CD4-positive, alpha-beta memory T cell (primary cell): ENCODE measurements around the gene ZNF276. TPM values are rescaled to one million over a fixed set of nuclear protein-coding genes. Genes with fewer than 3 reads are reported as not detected.
A peak's percentile ranks its signal among the peaks of the same experiment; 100 is the strongest.
"Not testable (repeated sequence)": the region's sequence is repeated elsewhere in the genome, so short reads cannot be mapped to it uniquely, and the experiment has no call there.

Source experiments
- CTCF ChIA-PET: fragments of 350-600 bp; sonication (Branson Sonifier 250); formaldehyde crosslinking; loops from one replicate; lab custom pipeline; 2021; ENCODE audit warnings: inconsistent platforms; ENCODE audit not compliant: partially characterized antibody; lab: Charles Lee
- POLR2A ChIA-PET: fragments of 350-600 bp; sonication (Branson Sonifier 250); formaldehyde crosslinking; loops from one replicate; lab custom pipeline; 2021; ENCODE audit not compliant: partially characterized antibody; lab: Charles Lee
- DNase-seq, 5 donors: peaks; one replicate each; pipeline versions ENCODE4 v3.0.0 to v3.0.0-alpha.2; 2020 to 2022; ENCODE audit warnings: mixed read lengths in 1 of 5
- H3K27ac ChIP-seq: one replicate; pipeline ENCODE4 v1.7.0; 2013; ENCODE audit warnings: low read depth, low read length
- H3K27me3 ChIP-seq: 2 replicates; pipeline ENCODE4 v1.7.0; 2013; ENCODE audit warnings: mild to moderate bottlenecking, low read length, moderate library complexity; ENCODE audit not compliant: insufficient read depth
- H3K36me3 ChIP-seq: 2 replicates; pipeline ENCODE4 v1.7.0; 2013; ENCODE audit warnings: mild to moderate bottlenecking, low read length, moderate library complexity; ENCODE audit not compliant: insufficient read depth
- H3K4me1 ChIP-seq: 2 replicates; pipeline ENCODE4 v1.7.0; 2013; ENCODE audit warnings: mild to moderate bottlenecking, low read length, moderate library complexity; ENCODE audit not compliant: insufficient read depth
- H3K4me3 ChIP-seq, 2 donors: one replicate each; pipeline ENCODE4 v1.7.0; 2013; ENCODE audit warnings: low read length in 2 of 2, mild to moderate bottlenecking in 1 of 2
- H3K9me3 ChIP-seq, 2 donors: one replicate each; pipeline ENCODE4 v1.7.0; 2013; ENCODE audit warnings: low read length in 2 of 2, control low read depth in 1 of 2; ENCODE audit not compliant: control insufficient read depth in 1 of 2
- H3K27ac Mint-ChIP-seq, 7 donors: one replicate each; pipeline ENCODE4 v1.8.0; 2020 to 2021; ENCODE audit warnings: mixed read lengths in 7 of 7, mild to moderate bottlenecking in 6 of 7, inconsistent platforms in 3 of 7, moderate library complexity in 3 of 7
- H3K27me3 Mint-ChIP-seq, 2 donors: one replicate each; pipeline ENCODE4 v1.8.0; 2020 to 2021; ENCODE audit warnings: mixed read lengths in 2 of 2
- H3K36me3 Mint-ChIP-seq, 2 donors: one replicate each; pipeline ENCODE4 v1.8.0; 2020 to 2021; ENCODE audit warnings: mixed read lengths in 2 of 2, inconsistent platforms in 1 of 2, mild to moderate bottlenecking in 1 of 2
- H3K4me1 Mint-ChIP-seq, 4 donors: one replicate each; pipeline ENCODE4 v1.8.0; 2020 to 2021; ENCODE audit warnings: mixed read lengths in 4 of 4, mild to moderate bottlenecking in 1 of 4
- H3K4me3 Mint-ChIP-seq, 8 donors: one replicate each; pipeline ENCODE4 v1.8.0; 2020 to 2021; ENCODE audit warnings: mixed read lengths in 8 of 8, mild to moderate bottlenecking in 7 of 8, moderate library complexity in 6 of 8, inconsistent platforms in 3 of 8
- H3K9me3 Mint-ChIP-seq, 8 donors: one replicate each; pipeline ENCODE4 v1.8.0; 2020 to 2021; ENCODE audit warnings: mixed read lengths in 8 of 8, mild to moderate bottlenecking in 5 of 8, inconsistent platforms in 3 of 8, moderate library complexity in 1 of 8
- intact Hi-C: fragments of 100-400 bp; cut with micrococcal nuclease; formaldehyde crosslinking; loops from one replicate; pipeline ENCODE4 v1.15.1; 2023
- polyA plus RNA-seq, 2 donors: library from polyadenylated mRNA; unstranded; fragments of 300-500 nt; fragmentation: Illumina TruSeq; gene quantifications; one replicate each; pipeline ENCODE4 v1.2.3, GENCODE V29; 2021
- total RNA-seq, 2 experiments: library from RNA; stranded (reverse); gene quantifications; one replicate each; pipeline ENCODE4 v1.2.3, GENCODE V29; 2021

Gene ZNF276
- total and polyA plus RNA-seq, 4 experiments from 2014 or later = 9.5 to 143 (median 97.5) TPM

DNA sequence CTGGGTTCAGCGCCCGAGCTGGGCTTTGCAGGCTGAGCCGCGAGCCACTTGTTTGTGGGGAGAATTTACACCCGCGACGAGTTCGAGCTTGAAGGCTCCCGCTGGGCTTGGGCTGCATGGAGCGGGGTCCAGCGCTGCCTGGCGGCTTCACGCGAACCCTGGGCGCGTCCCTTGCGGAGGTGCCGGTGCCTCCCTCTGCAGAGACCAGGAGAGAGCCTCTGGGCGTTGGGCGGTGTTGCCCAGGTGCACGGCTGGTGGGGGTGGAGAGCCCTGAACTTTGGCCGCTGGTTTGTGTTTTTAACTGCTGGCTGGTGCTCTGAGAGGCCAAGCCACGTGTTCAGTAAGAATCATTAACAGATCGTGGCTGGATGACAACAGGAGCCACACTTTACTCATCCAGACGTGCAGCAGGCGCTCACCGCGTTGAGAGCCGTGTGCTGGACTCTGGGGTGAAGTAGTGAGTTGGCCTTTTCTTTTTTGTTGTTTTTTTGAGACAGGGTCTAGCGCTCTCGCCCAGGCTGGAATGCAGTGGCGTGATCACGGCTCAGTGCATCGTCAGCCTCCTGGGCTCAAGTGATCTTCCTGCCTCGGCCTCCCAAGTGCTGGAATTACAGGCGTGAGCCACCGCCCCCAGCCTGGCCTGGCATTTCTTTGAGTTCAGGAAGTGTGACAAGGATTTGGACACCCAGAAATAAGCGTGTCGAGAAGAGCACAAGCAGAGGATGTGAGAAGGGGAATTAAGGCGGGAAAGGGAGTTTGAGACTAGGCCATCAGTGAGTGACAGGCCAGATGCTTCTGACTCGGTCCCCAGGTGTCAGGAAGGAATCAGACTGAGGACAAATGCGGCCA lies 34.0 kb upstream of the ZNF276 start:
- Histone ChIP-seq H3K36me3 (peaks cover 12% of the 10 kb centered on the region), H3K4me3 (peak overlapping the region; percentile 57 to 84), H3K4me1 (peaks cover 14% of the 10 kb centered on the region), H3K27ac (peak overlapping the region; percentile 84), H3K9me3 (no peaks in the 10 kb centered on the region), H3K27me3 (no peaks in the 10 kb centered on the region)
- CTCF ChIA-PET = interaction anchor here (1.1 to 2.7 kb wide), 3 partner anchors 13 to 19 kb away, joined by 4 to 33 read pairs (median 7); partner anchors contain the start of gene SPATA2L
- POLR2A ChIA-PET = interaction anchor here (0.7 to 2.7 kb wide), 16 partner anchors 10 to 906 kb away, joined by 3 to 37 read pairs (median 4); partner anchors contain the start of genes CHMP1A, SPATA2L, SPATA33 and TCF25
- DNase-seq = no peak
- Mint-ChIP-seq H3K36me3 (peaks cover 4 to 18% of the 10 kb centered on the region in 2 donors), H3K27ac (peak overlapping the region; percentile 72 to 91 (median 78)), H3K9me3 (no peaks in the 10 kb centered on the region), H3K4me3 (peak overlapping the region; percentile 80 to 95 (median 84)), H3K4me1 (peaks cover 9 to 25% (median 13%) of the 10 kb centered on the region in 4 donors), H3K27me3 (no peaks in the 10 kb centered on the region)
- intact Hi-C loops = no loop called here

DNA sequence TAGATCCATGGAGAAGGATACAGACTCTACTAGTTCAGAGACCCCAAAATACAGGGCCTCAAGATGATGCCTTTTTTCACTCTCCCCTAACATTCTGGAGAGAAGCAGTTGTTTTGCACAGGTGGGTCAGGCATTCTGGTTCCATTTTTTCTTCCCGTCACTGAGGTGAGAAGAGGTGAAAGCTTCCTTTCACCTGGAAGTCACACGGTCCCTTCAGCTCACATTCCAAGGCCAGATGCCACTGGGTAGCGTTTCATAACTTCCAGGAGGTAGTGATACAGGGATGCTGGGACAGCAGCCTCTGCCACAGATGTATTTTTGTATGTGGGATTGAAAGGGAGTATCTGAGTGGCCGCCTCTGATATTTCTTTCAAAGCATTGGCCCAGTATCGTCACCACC lies 32.9 kb upstream of the ZNF276 start:
- Histone ChIP-seq H3K4me3 (no peak overlapping the region), H3K9me3 (no peaks in the 10 kb centered on the region), H3K27ac (no peak overlapping the region), H3K4me1 (peaks cover 14% of the 10 kb centered on the region), H3K27me3 (no peaks in the 10 kb centered on the region), H3K36me3 (peaks cover 18% of the 10 kb centered on the region)
- ChIA-PET POLR2A (interaction anchor here (0.5 kb wide), 1 partner anchor 185 kb away, joined by 3 read pairs; the partner anchor contains the start of gene TCF25), CTCF (interaction anchor here (0.7 kb wide), 1 partner anchor 12 kb away, joined by 3 read pairs; no protein-coding TSS in a partner anchor)
- Mint-ChIP-seq H3K9me3 (no peaks in the 10 kb centered on the region), H3K27me3 (no peaks in the 10 kb centered on the region), H3K27ac (peak overlapping the region in 3 of 7 donors; percentile 8 to 84 (median 48)), H3K36me3 (peaks cover 7 to 20% of the 10 kb centered on the region in 2 donors), H3K4me3 (peak overlapping the region in 7 of 8 donors; percentile 44 to 84 (median 74)), H3K4me1 (peaks cover 9 to 25% (median 13%) of the 10 kb centered on the region in 4 donors)
- intact Hi-C loops = no loop called here
- no peak for DNase-seq

DNA sequence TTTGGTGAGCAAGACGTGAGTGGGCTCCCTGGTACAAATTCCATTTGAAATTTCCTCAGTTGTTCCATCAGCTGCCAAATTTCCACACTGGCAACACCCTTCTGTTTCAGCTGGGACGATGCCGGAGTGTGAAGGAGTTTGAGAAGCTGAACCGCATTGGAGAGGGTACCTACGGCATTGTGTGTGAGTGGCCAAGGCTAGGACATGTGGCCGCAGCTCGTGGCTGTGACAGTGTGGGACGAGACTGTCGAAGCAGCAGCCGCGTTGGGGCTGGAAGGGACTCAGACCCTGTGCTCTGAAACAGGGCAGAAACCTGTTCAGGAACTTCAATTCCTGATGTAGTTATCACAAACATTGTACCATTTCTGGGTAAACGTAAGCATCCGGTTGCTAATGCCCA lies 32.2 kb upstream of the ZNF276 start:
- Mint-ChIP-seq H3K4me1 (peaks cover 9 to 25% (median 13%) of the 10 kb centered on the region in 4 donors), H3K36me3 (peaks cover 11 to 27% of the 10 kb centered on the region in 2 donors), H3K27me3 (no peaks in the 10 kb centered on the region), H3K27ac (no peak overlapping the region), H3K9me3 (no peaks in the 10 kb centered on the region), H3K4me3 (no peak overlapping the region)
- Histone ChIP-seq H3K9me3 (no peaks in the 10 kb centered on the region), H3K27ac (no peak overlapping the region), H3K4me3 (no peak overlapping the region), H3K36me3 (peaks cover 20% of the 10 kb centered on the region), H3K27me3 (no peaks in the 10 kb centered on the region), H3K4me1 (peaks cover 14% of the 10 kb centered on the region)
- intact Hi-C loops = no loop called here
- POLR2A ChIA-PET = interaction anchor here (2.0 kb wide), 1 partner anchor 11 kb away, joined by 5 read pairs; no protein-coding TSS in a partner anchor
- CTCF ChIA-PET = interaction anchor here (4.0 kb wide), 1 partner anchor 10 kb away, joined by 14 read pairs; no protein-coding TSS in a partner anchor
- DNase-seq = no peak

DNA sequence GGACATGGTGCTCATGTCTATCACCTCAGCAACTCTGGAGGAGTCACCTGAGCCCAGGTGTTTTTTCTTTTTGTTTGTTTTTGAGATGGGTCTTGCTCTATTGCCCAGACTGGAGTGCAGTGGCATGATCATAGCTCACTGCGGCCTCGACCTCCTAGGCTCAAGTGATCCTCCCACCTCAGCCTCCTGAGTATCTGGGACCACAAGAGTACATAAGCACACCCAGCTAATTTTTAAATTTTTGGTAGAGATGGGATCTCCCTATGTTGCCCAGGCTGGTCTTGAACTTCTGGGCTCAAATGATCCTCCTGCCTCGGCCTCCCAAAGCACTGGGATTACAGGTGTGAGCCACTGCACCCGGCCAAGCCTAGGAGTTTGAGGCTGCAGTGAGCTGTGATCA lies 31.7 kb upstream of the ZNF276 start:
- H3K27ac Mint-ChIP-seq = peak overlapping the region in 1 of 7 donors; percentile 23
- H3K9me3 ChIP-seq, H3K4me3 ChIP-seq, H3K27ac ChIP-seq, DNase-seq, H3K27me3 Mint-ChIP-seq, H3K27me3 ChIP-seq, H3K4me3 Mint-ChIP-seq, intact Hi-C loops, H3K9me3 Mint-ChIP-seq: not testable (repeated sequence)
- peaks cover 14% of the 10 kb centered on the region for H3K4me1 ChIP-seq
- peaks cover 11 to 27% of the 10 kb centered on the region in 2 donors for H3K36me3 Mint-ChIP-seq
- CTCF ChIA-PET = interaction anchor here (4.0 kb wide), 1 partner anchor 10 kb away, joined by 14 read pairs; no protein-coding TSS in a partner anchor
- H3K36me3 ChIP-seq = peaks cover 20% of the 10 kb centered on the region
- peaks cover 9 to 25% (median 13%) of the 10 kb centered on the region in 4 donors for H3K4me1 Mint-ChIP-seq
- POLR2A ChIA-PET = interaction anchor here (2.0 kb wide), 1 partner anchor 10 kb away, joined by 5 read pairs; no protein-coding TSS in a partner anchor

DNA sequence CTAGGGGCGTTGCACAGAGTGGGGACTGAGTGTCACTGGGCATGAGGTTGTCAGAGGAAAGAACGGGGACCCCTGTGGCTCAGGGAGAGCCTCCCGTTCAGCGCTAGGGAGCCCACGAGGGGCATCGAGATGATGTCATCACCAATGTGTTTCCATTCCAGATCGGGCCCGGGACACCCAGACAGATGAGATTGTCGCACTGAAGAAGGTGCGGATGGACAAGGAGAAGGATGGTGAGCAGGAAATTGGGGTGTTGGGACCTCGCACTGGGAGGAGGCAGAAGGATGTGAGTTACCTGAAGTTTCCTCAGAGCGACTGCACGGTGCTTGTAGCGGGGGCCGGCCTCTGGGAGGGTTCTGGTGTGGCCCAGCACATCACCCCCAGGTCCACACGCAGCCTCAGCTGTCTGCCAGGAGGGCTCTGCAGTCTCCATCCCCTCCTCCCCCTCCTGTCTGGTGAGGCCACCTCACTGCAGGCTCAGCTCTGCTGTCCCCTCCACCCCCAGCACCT lies 30.9 kb upstream of the ZNF276 start:
- no peak overlapping the region for H3K4me3 Mint-ChIP-seq
- no peaks in the 10 kb centered on the region for H3K27me3 Mint-ChIP-seq
- H3K4me1 Mint-ChIP-seq = peaks cover 9 to 27% (median 13%) of the 10 kb centered on the region in 4 donors
- H3K9me3 Mint-ChIP-seq = no peaks in the 10 kb centered on the region
- no peak overlapping the region for H3K27ac Mint-ChIP-seq
- peaks cover 20% of the 10 kb centered on the region for H3K36me3 ChIP-seq
- H3K4me3 ChIP-seq = no peak overlapping the region
- DNase-seq = no peak
- peaks cover 14% of the 10 kb centered on the region for H3K4me1 ChIP-seq
- H3K27me3 ChIP-seq = no peaks in the 10 kb centered on the region
- peaks cover 11 to 30% of the 10 kb centered on the region in 2 donors for H3K36me3 Mint-ChIP-seq
- intact Hi-C loops = no loop called here
- H3K27ac ChIP-seq = no peak overlapping the region
- no peaks in the 10 kb centered on the region for H3K9me3 ChIP-seq
- POLR2A ChIA-PET = interaction anchor here (2.0 kb wide), 1 partner anchor 10 kb away, joined by 5 read pairs; no protein-coding TSS in a partner anchor
- CTCF ChIA-PET = interaction anchor here (4.0 kb wide), 1 partner anchor 9 kb away, joined by 14 read pairs; no protein-coding TSS in a partner anchor

DNA sequence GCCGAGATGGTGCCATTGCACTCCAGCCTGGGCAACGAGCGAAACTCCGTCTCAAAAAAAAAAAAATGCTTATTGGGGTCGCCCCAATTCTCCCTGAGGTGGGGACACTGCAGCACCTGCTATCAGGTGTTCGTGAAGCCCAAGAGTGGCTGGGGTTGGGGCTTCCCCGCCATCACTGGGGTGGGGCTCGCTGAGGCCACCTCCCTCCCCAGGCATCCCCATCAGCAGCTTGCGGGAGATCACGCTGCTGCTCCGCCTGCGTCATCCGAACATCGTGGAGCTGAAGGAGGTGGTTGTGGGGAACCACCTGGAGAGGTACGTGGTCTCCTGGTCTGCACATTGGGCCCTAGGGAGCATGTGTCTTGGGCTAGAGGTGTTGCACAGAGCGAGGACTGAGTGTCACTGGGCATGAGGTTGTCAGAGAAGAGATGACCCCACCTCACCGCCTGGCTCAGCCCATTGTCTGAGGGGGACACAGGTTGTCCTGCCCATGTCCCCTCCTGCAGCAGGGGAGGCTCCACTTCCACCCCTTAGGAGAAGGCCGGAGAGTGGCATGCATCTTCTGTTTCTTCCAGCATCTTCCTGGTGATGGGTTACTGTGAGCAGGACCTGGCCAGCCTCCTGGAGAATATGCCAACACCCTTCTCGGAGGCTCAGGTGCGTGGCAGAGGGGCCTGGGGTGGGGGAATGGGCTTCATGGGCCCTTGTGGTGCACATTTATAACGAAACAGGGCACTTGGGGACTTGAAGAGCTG lies 29.9 kb upstream of the ZNF276 start:
- no peak overlapping the region for H3K27ac ChIP-seq
- Mint-ChIP-seq H3K4me1 (peaks cover 5 to 31% (median 12%) of the 10 kb centered on the region in 4 donors), H3K9me3 (no peaks in the 10 kb centered on the region), H3K36me3 (peaks cover 11 to 30% of the 10 kb centered on the region in 2 donors), H3K27me3 (no peaks in the 10 kb centered on the region), H3K4me3 (no peak overlapping the region), H3K27ac (no peak overlapping the region)
- H3K27me3 ChIP-seq = no peaks in the 10 kb centered on the region
- no peak overlapping the region for H3K4me3 ChIP-seq
- ChIA-PET POLR2A (no interaction called here), CTCF (interaction anchor here (4.0 kb wide), 1 partner anchor 8 kb away, joined by 14 read pairs; no protein-coding TSS in a partner anchor)
- no peaks in the 10 kb centered on the region for H3K9me3 ChIP-seq
- peaks cover 16% of the 10 kb centered on the region for H3K4me1 ChIP-seq
- DNase-seq = no peak
- peaks cover 20% of the 10 kb centered on the region for H3K36me3 ChIP-seq
- intact Hi-C loops = no loop called here
